Gastrocnemius medialis (tissue), 4 donors: ENCODE data around the gene ZFR.

Experiments used
- CTCF ChIP-seq, 5 experiments: fragments of 450-650 bp in 3 of 5; fragments of 200-600 bp in 2 of 5; sonication (generic) in 2 of 5; IDR thresholded peaks in 4 of 5; conservative IDR thresholded peaks in 1 of 5; 1 replicate in 4 of 5; 2 replicates in 1 of 5; pipeline ENCODE4 v1.5.1; 2016 to 2019; ENCODE audit warnings: antibody characterized with exemption in 5 of 5, mild to moderate bottlenecking in 3 of 5, moderate library complexity in 3 of 5
- POLR2A ChIP-seq, 2 donors: fragments of 450-650 bp; IDR thresholded peaks; one replicate each; pipeline ENCODE4 v1.6.1; 2017; ENCODE audit warnings: antibody characterized with exemption in 2 of 2, mild to moderate bottlenecking in 2 of 2, moderate library complexity in 2 of 2

GRCh38 chr5:32474209-32474854 lies 29.8 kb upstream of the ZFR start:
- TF ChIP-seq CTCF (IDR thresholded peaks at IDR 0.05 in 4 of 5, conservative IDR thresholded peaks at IDR 0.05 in 1 of 5) (no peak), POLR2A (IDR thresholded peaks at IDR 0.05) (no peak)
